Fibroblast of gingiva (primary cell): ENCODE measurements around the gene OR12D3.
"Not testable (repeated sequence)": the region's sequence is repeated elsewhere in the genome, so short reads cannot be mapped to it uniquely, and the experiment has no call there.

Source experiments
- DNase-seq: peaks from one replicate; pipeline ENCODE4 v3.0.0-alpha.2; 2011; ENCODE audit warnings: low read depth

The OR12D3 gene

DNA sequence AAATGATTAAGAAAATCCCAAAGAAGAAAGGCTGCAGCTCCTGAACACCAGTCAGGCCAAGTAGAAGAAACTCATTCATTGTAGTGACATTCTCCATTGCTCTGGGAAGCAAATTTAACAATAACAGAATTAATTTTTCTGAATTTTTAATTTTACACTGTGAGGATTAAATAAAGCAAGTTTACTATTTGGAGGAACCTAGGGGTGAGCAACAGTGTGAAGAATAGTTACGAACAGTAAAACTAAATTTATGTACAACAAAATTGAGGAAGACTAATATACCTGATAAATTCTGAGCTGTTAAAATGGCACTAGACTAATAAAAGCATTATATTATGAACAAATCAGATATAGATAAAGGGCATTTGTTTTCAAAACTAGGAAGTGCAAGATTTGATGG, at the start of gene OR12D3:
OR12D3 (minus strand) TSS at position 101 of the 400 bp plus-strand sequence; CDS start at position 97, 4 bp downstream.
- no peak for DNase-seq

GRCh38 chr6:29424575-29424974, 49.5 kb upstream of the OR12D3 start:
- no peak for DNase-seq

GRCh38 chr6:29424168-29424567, 49.1 kb upstream of the OR12D3 start:
- no peak for DNase-seq

DNA sequence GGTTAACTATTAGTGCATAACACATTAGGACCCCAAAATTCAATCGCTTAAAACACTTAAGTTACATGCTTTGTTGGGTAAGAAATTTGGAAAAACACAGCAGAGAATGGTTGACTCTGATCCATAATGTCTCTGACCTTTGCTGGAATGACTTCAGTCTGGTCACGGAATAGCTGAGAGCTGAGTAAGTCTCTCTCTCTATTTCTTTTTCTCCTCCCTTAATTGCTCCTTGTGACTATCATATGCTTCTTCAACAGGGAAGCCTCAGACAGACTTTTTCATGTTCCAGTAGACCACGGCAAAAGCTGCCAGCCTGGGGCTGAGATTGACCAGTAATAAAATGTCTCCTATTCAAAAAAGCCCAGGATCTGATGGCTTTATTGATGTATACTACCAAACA, 44.4 kb upstream of the OR12D3 start:
- DNase-seq: no peak

DNA sequence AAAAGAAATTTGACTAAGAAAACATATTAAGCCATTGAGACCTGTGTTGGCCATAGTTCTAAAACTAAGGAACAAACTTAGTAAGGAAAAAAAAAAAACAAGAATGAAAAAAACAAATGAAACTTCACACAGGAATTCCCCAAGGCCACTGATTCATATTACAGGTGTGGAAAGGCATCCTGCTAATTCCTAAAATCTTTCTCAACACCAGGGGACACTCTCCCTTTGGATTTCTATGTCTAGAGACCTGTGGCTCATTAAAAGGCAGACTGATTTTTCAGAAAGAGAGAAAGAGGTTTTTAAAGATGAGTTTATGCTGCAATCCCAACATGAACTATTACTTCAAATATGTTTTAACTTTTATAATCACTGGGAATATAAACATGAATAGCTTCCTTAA, 39.5 kb upstream of the OR12D3 start, which contains the start of gene OR12D1:
OR12D1 (plus strand) TSS at position 341 of the 400 bp plus-strand sequence.
- no peak for DNase-seq

GRCh38 chr6:29403801-29404200, 28.7 kb upstream of the OR12D3 start:
- no peak for DNase-seq

GRCh38 chr6:29399525-29399924, 24.4 kb upstream of the OR12D3 start:
- DNase-seq: no peak

GRCh38 chr6:29395331-29395730, 20.2 kb upstream of the OR12D3 start, which contains the start of gene OR12D2:
Gene OR12D2, plus strand, starts transcription at chr6:29395631. Its CDS starts 1,069 bp downstream, at chr6:29396700.
- DNase-seq: no peak

DNA sequence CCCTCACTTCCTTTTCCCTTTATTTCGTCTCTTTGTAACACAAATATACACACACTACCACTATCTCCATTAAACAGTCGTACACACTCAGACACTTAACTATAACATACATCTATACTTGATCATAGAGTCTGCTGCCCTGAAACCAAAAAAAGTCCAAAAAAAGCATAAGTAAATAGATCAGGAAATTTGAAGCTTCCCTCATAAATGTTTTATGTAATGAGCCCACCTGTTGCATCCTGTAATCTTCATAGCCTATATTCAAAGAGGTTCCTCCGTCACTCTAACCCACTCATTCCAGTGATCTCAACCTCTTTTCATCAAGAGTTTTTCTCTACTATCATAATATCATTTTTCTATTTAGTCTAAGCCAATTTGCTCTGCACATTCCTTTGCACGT, 13.4 kb upstream of the OR12D3 start:
- DNase-seq: no peak

DNA sequence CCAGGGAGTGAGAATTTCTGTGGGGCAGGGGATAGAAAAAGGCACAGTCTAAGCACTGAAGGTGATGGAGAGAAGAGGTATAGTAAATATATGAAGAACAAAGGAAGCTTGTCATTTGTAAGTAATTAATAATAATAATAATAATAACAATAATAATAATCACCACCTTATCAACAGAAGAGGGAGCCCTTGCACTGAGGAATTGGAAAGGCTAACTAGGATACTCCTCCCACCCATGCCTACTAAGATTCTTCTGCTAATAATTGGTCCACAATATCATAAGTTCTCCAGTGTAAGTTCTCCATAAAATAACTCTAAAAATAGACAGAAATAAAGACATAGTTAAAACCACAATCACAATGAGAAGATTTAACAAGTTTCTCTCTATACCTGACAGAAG, 912 bp upstream of the OR12D3 start:
- DNase-seq: no peak

GRCh38 chr6:29368765-29369164, 6.3 kb downstream of the OR12D3 start, which contains the start of gene OR5V1:
Gene OR5V1, minus strand, starts transcription at chr6:29368865. Its CDS starts 12,670 bp downstream, at chr6:29356195.
- no peak for DNase-seq

- no peak for DNase-seq
Observed at GRCh38 chr6:29355603-29356002, 19.5 kb downstream of the OR12D3 start.

GRCh38 chr6:29354980-29355379, 20.1 kb downstream of the OR12D3 start:
- no peak for DNase-seq

GRCh38 chr6:29349348-29349747, 25.7 kb downstream of the OR12D3 start:
- DNase-seq: not testable (repeated sequence)

DNA sequence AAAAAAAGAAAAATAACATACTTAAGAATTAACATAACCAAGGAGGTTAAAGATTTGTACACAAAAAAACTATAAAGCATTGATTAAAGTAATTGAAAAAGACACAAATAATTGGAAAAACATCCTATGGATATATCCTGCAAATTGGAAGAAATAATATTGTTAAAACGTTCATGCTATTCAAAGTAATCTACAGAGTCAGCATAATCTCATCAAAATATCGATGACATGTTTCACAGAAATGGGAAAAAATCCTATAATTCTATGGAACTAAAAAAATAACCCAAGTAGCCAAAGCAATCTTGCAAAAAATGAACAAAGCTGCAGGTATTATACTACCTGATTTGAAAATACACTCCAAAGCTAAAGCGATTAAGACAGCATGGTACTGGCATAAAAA, 29.7 kb downstream of the OR12D3 start:
- DNase-seq: no peak

GRCh38 chr6:29336269-29336668, 38.8 kb downstream of the OR12D3 start:
- DNase-seq: no peak

DNA sequence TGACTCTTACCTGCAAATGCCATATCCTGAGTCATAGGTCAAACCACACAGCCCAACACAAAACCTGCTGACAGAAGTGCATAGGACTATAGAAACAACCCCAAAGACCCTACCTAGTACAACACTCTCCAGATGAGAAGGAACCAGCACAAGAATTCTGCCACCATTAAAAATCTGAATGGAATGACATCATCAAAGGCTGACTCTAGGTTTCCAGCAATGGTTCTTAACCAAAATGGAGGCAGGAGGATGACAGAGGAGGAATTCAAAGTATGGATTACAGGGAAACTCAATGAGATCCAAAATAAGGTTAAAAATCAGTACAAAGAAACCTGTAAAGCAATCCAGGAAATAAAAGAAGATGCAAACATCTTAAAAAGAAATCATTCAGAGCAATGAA, 42.4 kb downstream of the OR12D3 start:
- DNase-seq: no peak

- no peak for DNase-seq
Observed at GRCh38 chr6:29325777-29326176, 49.3 kb downstream of the OR12D3 start.
